ENCODE measurements around the gene APMAP.

GRCh38 chr20:24984961-24985640, 7.5 kb downstream of the APMAP start:
- TF ChIP-seq POLR2A (IDR thresholded peaks at IDR 0.05) (no peak), CTCF (IDR thresholded peaks at IDR 0.05 in 4 of 5, conservative IDR thresholded peaks at IDR 0.05 in 1 of 5) (no peak)

Measured in gastrocnemius medialis (tissue), 4 donors.